ENCODE measurements around the gene SPHK2.
"Not testable (repeated sequence)": the region's sequence is repeated elsewhere in the genome, so short reads cannot be mapped to it uniquely, and the experiment has no call there.

SPHK2 gene

DNA sequence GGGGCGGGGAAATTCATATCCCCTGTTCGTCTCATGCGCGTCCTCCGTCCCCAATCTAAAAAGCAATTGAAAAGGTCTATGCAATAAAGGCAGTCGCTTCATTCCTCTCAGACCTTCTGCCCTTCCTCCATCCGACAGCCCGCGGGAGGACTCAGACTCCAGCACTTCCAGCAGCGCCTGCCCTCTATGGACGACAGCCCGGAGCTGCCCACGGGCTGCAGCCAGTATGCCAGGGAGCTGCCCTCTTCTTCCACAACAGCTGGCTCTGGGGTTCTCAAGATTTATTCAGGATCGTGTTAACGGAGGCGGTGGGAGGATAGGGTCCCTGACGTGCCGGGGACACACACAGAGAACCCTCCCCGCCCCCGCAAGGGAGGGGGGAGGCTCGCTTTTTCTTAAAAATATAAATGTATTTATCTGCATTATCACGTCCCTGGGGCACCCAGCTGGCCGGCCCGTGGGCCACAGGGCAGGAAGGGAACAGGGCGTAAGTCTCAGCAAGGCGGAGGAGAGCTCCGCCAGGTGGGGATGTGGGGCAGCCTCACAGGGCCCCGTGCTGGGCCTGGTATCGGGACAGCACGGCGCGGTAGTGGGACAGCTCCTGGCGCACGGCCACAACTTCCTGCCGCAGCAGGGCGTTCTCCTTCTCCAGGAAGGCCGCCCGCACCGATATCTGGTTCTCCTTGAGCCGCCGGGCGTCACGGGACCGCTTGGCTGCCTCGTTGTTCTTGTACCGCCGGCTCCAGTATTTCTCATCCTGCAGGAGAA lies 11.2 kb downstream of the SPHK2 start:
- no peak for DNase-seq (ENCODE audit: low read depth in 1 of 2, low spot score in 1 of 2)
- in situ Hi-C loops (cut with HindIII; ENCODE audit: low pct_unique_long_range_greater_than_20kb, low sequenced_read_pairs): no loop called here
- no peak for TF ChIP-seq JUND (IDR thresholded peaks at IDR 0.05; ENCODE audit: low read depth)

- no peak for DNase-seq (ENCODE audit: low read depth in 1 of 2, low spot score in 1 of 2)
- in situ Hi-C loops (cut with HindIII; ENCODE audit: low pct_unique_long_range_greater_than_20kb, low sequenced_read_pairs): no loop called here
- no peak for TF ChIP-seq JUND (IDR thresholded peaks at IDR 0.05; ENCODE audit: low read depth)
Observed at GRCh38 chr19:48631225-48631624, 11.9 kb downstream of the SPHK2 start.

GRCh38 chr19:48632286-48632685 lies 13.0 kb downstream of the SPHK2 start:
- in situ Hi-C loops (cut with HindIII; ENCODE audit: low pct_unique_long_range_greater_than_20kb, low sequenced_read_pairs); DNase-seq (ENCODE audit: low read depth in 1 of 2, low spot score in 1 of 2): not testable (repeated sequence)

DNA sequence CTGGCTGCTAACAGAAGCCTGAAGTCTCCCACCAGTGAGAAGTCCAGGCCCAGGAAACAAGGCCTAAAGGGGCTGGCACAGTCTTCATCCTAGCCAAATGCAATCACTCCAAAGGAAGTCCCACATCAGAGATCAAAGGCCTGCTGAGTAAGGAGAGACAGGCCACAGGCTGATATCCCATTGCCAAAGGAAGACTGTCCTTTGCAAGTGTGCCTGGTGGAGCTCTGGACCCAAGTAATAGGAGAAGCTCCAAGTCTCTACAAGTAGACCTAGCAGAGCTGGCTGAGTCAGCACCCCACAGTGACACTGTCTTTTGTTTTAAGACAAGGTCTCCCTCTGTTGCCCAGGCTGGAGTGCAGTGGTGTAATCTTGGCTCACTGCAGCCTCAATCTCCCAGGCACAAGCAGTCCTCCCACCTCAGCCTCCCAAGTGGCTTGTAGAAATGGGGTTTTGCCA lies 13.4 kb downstream of the SPHK2 start:
- no peak for TF ChIP-seq JUND (IDR thresholded peaks at IDR 0.05; ENCODE audit: low read depth)
- no peak for DNase-seq (ENCODE audit: low read depth in 1 of 2, low spot score in 1 of 2)
- in situ Hi-C loops (cut with HindIII; ENCODE audit: low pct_unique_long_range_greater_than_20kb, low sequenced_read_pairs): no loop called here

DNA sequence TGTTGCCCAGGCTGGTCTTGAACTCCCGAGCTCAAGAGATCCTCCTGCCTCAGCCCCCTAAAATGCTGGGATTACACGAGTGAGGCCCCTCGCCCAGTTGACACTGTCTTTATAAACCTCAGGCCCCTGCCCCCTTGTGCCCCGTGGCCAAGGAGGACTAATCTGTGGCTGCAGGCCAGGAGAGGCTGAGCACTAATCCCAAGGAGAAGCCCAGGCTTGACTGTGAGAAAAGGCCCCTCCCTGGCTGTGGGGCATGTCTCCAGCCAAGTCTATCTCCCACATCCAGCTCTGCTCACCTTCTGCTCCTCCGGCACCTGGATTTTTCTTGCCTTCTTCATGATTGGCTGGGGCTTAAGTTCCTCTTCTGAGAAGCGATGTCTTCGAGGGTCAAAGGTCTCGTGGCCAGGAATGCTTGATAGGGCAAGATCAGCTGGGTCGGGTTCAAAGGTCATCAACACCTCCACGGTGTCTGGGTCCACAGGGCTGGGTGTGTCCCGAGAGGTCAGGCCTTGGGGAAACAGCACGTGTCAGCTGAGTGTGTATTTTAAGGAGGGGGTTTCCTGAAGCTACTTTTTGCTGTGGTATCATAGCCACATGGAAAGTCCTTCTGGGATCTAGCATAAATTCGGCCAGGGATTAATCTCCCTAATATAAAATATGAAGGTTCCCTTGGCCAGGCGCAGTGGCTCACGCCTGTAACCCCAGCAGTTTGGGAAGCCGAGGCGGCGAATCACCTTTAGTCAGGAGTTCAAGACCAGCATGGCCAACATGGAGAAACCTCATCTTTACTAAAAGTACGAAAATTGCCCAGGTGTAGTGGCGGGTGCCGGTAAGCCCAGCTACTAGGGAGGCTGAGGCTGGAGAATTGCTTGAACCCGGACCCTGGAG lies 14.1 kb downstream of the SPHK2 start:
- no peak for TF ChIP-seq JUND (IDR thresholded peaks at IDR 0.05; ENCODE audit: low read depth)
- no peak for DNase-seq (ENCODE audit: low read depth in 1 of 2, low spot score in 1 of 2)
- in situ Hi-C loops (cut with HindIII; ENCODE audit: low pct_unique_long_range_greater_than_20kb, low sequenced_read_pairs): no loop called here

DNA sequence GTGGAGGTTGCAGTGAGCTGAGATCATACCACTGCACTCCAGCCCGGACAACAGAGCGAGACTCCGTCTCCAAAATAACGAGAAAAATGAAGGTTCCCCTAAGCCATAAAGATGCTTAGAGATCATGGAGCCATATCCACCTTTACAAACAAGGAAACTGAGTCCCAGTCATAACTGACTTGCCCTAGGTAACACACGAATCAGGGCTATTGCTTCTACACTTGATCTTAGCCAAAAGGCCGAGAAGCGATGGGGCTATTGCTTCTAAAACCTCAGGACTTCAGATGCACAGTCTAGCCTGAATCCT lies 14.7 kb downstream of the SPHK2 start:
- no peak for TF ChIP-seq JUND (IDR thresholded peaks at IDR 0.05; ENCODE audit: low read depth)
- DNase-seq (ENCODE audit: low read depth in 1 of 2, low spot score in 1 of 2): no peak
- in situ Hi-C loops (cut with HindIII; ENCODE audit: low pct_unique_long_range_greater_than_20kb, low sequenced_read_pairs): no loop called here

GRCh38 chr19:48634424-48635262 lies 15.3 kb downstream of the SPHK2 start:
- no peak for TF ChIP-seq JUND (IDR thresholded peaks at IDR 0.05; ENCODE audit: low read depth)
- in situ Hi-C loops (cut with HindIII; ENCODE audit: low pct_unique_long_range_greater_than_20kb, low sequenced_read_pairs): no loop called here
- DNase-seq (ENCODE audit: low read depth in 1 of 2, low spot score in 1 of 2): peak; percentile 72 to 97

DNA sequence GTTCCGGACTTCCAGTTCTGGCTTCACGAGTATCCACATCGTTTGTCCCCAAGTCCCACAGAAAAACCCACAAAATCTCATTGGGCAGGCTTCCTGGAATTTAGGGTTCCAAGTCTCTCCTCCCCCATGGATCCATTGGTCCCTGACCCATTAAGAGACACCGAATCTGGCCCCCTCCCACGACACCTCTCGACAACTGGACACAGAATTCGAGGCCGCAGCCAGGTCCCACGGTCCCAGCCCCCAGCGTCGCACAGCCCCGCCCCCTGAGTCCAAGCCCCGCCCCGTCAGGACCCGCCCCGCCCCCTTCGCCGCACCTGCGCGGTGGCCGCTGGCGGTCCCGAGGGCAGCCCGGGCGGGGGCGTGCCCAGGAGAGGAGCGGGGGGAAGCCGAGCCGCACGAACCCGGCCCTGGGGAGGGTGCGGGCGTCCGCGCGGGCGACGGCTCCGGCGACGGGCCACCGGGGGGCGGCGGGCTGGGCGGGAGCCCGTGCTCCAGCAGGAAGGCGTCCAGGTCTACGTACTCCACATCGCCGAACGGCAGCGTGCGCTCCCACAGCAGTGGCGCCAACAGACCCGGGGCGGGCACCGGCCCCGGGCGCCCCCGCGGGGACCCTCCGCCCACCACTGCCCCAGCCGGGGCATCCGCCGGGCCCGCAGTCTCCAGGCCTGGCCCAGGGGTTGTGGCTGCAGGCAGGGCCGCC lies 16.1 kb downstream of the SPHK2 start:
- peak; percentile 61 to 80 for DNase-seq (ENCODE audit: low read depth in 1 of 2, low spot score in 1 of 2)
- in situ Hi-C loops (cut with HindIII; ENCODE audit: low pct_unique_long_range_greater_than_20kb, low sequenced_read_pairs): no loop called here
- TF ChIP-seq JUND (IDR thresholded peaks at IDR 0.05; ENCODE audit: low read depth): no peak

DNA sequence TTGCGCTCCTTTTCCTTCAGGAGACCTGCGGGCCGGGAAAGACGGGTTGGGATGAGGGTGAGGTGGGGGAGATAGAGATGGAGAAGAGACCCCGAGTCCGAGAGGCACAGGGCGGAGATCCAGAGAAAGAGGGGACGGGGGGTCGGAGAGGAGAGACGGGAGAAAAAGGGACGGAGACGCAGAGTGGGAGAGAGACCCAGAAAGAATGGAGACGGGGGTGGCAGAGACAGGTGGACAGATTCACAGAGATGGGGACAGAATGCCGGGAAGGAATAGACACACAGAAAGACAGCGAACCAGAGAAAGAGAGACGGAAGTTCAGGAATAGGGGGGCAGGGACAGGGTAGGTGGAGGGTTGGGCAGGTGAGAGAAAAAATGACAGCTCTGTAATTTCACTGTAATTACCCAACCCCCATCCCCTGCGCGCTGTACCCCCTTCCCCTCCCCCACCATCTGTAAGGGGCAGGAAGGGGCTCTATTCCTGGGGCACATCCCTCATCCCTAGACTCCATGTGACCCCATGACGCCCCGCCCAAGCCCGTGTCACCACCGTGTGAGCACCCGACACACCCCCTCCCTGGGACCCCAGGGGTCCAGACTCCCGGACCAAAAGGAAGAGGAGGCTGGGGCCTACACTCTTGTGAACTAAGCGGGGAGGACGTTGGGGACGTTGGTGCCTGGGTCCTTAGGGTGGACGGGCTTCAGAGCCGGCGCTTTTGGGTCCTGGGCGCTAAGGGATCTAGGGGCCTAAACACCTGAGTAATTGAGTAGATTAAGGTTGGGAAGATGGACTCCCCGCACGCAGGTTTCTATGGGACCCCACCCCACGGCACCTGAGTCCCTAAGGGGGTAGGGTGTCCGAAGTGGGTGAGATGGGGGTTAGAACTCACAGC lies 16.9 kb downstream of the SPHK2 start:
- no peak for DNase-seq (ENCODE audit: low read depth in 1 of 2, low spot score in 1 of 2)
- no peak for TF ChIP-seq JUND (IDR thresholded peaks at IDR 0.05; ENCODE audit: low read depth)
- in situ Hi-C loops (cut with HindIII; ENCODE audit: low pct_unique_long_range_greater_than_20kb, low sequenced_read_pairs): no loop called here

GRCh38 chr19:48636859-48637448 lies 17.6 kb downstream of the SPHK2 start, which contains the start of gene DBP:
DBP (minus strand) TSS chr19:48637379; CDS start chr19:48636994, 385 bp downstream.
- TF ChIP-seq JUND (IDR thresholded peaks at IDR 0.05; ENCODE audit: low read depth): no peak
- in situ Hi-C loops (cut with HindIII; ENCODE audit: low pct_unique_long_range_greater_than_20kb, low sequenced_read_pairs): no loop called here
- peak in 1 of 2 experiments; percentile 63 for DNase-seq (ENCODE audit: low read depth in 1 of 2, low spot score in 1 of 2)

- in situ Hi-C loops (cut with HindIII; ENCODE audit: low pct_unique_long_range_greater_than_20kb, low sequenced_read_pairs): no loop called here
- DNase-seq (ENCODE audit: low read depth in 1 of 2, low spot score in 1 of 2): peak; percentile 94 to 99
- no peak for TF ChIP-seq JUND (IDR thresholded peaks at IDR 0.05; ENCODE audit: low read depth)
Observed at GRCh38 chr19:48637449-48637947, 18.2 kb downstream of the SPHK2 start.

Data from T47D (cell line).